AG04450 (cell line): ENCODE data around the gene CDH5. TPM values are rescaled to one million over a fixed set of nuclear protein-coding genes. Genes with fewer than 3 reads are reported as not detected.

Experiments
- CTCF ChIA-PET: fragments of 300-600, 350-600 bp; formaldehyde crosslinking; extraction: SDS; loops from one replicate; lab custom pipeline; 2022; ENCODE audit warnings: antibody characterized with exemption, inconsistent platforms; lab: Charles Lee
- POLR2A ChIA-PET: fragments of 350-600 bp; formaldehyde crosslinking; extraction: SDS; loops from one replicate; lab custom pipeline; 2021; ENCODE audit warnings: antibody characterized with exemption, inconsistent platforms; lab: Yijun Ruan, JAX
- DNase-seq: peaks from one replicate; pipeline ENCODE4 v3.0.0-alpha.2; 2011; ENCODE audit warnings: low read depth, low spot score
- H3K27ac ChIP-seq: one replicate; pipeline ENCODE4 v1.5.1; 2012; ENCODE audit warnings: low read depth, low read length, control low read depth
- H3K27me3 ChIP-seq: one replicate; pipeline ENCODE4 v1.6.0; 2012; ENCODE audit warnings: low read length; ENCODE audit not compliant: control insufficient read depth, insufficient read depth
- H3K4me3 ChIP-seq: 2 replicates; pipeline ENCODE4 v1.5.1; 2011; ENCODE audit warnings: mild to moderate bottlenecking, low read depth, low read length, control low read depth
- H3K9me3 ChIP-seq: 2 replicates; pipeline ENCODE4 v1.5.1; 2012; ENCODE audit warnings: low read length; ENCODE audit not compliant: control insufficient read depth, insufficient read depth
- polyA plus RNA-seq: library from polyadenylated mRNA; depleted of rRNA; stranded (reverse); fragments of >200 nt; gene quantifications from 2 replicates; pipeline ENCODE4 v1.2.3, GENCODE V29; 2011
- TF ChIP-seq, protein P1 (sequence below): IDR thresholded peaks from 2 replicates; pipeline ENCODE4 v1.5.1; 2011; ENCODE audit warnings: low read depth, low read length, control low read depth, inconsistent platforms

The CDH5 gene
- polyA plus RNA-seq, 1 experiment = not detected

DNA sequence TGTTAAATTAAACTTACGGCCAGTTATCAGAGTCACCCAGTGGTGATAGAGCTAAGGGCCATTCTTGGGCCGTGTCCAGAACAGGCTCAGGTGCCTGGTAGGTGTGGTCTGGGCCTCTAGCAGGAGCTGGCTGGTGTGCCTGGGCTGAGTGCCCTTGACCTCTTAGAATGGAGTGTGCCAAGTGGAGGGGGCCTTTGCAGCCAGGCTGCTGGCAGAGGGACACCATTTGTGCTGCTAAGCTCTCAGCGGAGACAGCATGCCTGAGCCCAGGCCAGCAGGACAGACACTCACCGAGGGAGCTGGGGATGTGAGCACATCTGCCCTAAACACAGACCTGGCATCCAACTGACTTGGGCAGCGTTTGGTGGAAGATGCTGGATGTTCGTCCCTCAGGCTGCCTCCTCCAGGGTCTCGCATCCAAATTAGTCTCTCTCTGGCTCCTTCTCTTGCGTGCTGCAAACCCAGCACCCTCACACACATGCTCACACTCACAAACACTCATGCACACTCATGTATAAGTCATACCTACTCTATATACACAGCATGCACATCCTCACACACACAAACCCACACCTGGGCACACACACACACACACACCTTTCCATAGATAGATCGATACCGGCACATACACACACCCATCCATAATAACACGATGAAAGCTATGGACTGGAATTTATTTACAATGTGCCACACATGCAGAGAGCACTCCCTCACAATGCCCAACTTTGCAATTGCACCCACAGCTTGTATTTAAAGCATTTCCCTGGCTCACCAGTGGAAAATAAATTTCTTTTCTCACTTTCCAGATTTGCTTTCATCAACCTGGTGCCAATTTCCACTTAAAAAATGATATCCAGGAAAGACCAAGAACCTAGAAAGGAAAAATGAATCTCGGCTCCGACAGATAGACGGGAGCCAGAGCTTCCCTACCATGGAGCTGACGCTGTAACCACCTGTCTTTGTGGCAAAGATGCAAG, 33.6 kb upstream of the CDH5 start:
- no peak overlapping the region for H3K27ac ChIP-seq
- ChIA-PET POLR2A (interaction anchor here (0.5 kb wide), 1 partner anchor 785 kb away, joined by 3 read pairs; no protein-coding TSS in a partner anchor), CTCF (interaction anchor here (0.8 kb wide), 1 partner anchor 25 kb away, joined by 4 read pairs; no protein-coding TSS in a partner anchor)
- H3K9me3 ChIP-seq = peaks cover 10% of the 10 kb centered on the region; the same call in 1 of the 2 replicates
- DNase-seq = no peak
- TF ChIP-seq, protein P1, sequence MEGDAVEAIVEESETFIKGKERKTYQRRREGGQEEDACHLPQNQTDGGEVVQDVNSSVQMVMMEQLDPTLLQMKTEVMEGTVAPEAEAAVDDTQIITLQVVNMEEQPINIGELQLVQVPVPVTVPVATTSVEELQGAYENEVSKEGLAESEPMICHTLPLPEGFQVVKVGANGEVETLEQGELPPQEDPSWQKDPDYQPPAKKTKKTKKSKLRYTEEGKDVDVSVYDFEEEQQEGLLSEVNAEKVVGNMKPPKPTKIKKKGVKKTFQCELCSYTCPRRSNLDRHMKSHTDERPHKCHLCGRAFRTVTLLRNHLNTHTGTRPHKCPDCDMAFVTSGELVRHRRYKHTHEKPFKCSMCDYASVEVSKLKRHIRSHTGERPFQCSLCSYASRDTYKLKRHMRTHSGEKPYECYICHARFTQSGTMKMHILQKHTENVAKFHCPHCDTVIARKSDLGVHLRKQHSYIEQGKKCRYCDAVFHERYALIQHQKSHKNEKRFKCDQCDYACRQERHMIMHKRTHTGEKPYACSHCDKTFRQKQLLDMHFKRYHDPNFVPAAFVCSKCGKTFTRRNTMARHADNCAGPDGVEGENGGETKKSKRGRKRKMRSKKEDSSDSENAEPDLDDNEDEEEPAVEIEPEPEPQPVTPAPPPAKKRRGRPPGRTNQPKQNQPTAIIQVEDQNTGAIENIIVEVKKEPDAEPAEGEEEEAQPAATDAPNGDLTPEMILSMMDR = no peak
- H3K4me3 ChIP-seq = no peak overlapping the region
- H3K27me3 ChIP-seq = peaks cover 54% of the 10 kb centered on the region

DNA sequence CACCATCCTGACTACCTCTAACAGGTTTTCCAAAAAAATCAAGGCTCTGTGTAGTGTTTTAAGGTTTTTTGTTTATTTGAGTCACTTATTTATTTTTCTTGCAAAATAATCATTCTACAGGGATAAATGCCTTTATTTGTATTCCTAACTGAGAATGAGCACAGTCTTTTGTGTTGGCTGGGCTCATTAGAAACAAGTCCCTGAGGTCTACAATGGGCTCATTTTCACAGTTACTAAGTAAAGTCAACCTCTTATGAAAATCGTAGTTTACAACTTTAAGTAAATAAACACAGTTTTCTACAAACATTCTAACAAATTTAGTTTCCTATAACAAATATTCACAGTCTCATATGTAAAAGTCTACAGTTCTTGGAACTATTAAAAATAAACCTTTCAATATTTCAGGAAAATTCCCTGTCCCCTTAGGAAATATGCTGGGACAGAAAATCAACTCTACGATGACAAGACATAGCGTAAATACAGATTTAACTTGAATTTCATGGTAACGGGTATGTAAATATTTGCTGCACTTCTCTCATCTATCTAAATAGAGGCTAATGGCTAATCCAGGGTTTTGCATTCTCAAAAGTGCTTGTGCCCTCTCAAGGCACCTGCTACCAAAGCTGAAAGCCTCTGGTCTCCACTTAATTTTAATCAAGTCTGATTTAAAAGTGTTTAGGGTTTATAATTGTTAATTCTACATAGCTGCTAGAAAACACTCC, 31.5 kb upstream of the CDH5 start:
- ChIA-PET POLR2A (no interaction called here), CTCF (interaction anchor here (0.9 to 1.9 kb wide), 3 partner anchors 10 to 181 kb away, joined by 3 to 21 read pairs (median 7); no protein-coding TSS in a partner anchor)
- DNase-seq = no peak
- Histone ChIP-seq H3K9me3 (peaks cover 16% of the 10 kb centered on the region; the same call in 1 of the 2 replicates), H3K27me3 (peaks cover 55% of the 10 kb centered on the region), H3K4me3 (no peak overlapping the region), H3K27ac (no peak overlapping the region)
- TF ChIP-seq, protein P1 = no peak

GRCh38 chr16:66335704-66336329, 30.7 kb upstream of the CDH5 start:
- ChIA-PET CTCF (interaction anchor here (0.9 to 1.9 kb wide), 5 partner anchors 9 to 180 kb away, joined by 3 to 21 read pairs (median 6); no protein-coding TSS in a partner anchor), POLR2A (no interaction called here)
- peak; percentile 60 for DNase-seq
- Histone ChIP-seq H3K27ac (no peak overlapping the region), H3K27me3 (peaks cover 55% of the 10 kb centered on the region), H3K9me3 (peaks cover 16% of the 10 kb centered on the region; the same call in 1 of the 2 replicates), H3K4me3 (no peak overlapping the region)
- TF ChIP-seq, protein P1 = no peak

DNA sequence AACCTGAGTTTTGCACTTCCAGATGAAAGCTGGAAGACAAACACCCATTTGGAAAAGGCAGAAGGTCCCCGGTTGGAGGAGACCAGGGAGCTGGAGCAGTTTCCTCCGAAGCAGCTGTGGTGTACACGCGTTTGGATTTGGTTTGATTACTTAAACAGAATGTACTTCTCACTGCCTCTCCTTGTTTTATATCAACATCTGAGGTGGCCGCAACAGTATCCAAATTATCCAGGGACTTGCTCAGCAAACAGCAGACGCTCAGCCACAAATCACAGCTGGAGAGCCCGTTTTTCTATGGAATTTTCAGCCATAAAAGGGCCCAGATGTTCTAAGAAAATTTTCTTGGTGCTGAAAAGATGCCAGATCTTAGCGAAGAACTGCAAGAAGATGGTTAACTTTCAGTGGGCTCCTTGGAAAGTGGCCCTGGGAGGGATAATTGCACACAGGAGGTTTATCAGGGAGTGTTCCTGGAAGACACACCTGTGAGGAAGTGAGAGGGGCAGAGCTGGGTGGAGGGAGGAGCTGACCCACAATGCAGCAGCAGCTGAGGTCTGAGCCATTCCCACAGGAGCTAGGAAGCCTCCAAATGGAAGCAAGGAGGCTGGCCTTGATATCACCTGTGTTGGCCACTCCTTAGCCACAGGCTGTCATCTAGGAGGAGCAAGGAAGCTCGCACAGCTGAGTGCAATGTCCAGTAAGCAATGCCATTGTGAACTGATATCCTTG, 28.9 kb upstream of the CDH5 start:
- peak; percentile 18 for DNase-seq
- ChIA-PET CTCF (interaction anchor here (1.4 kb wide), 1 partner anchor 64 kb away, joined by 3 read pairs; no protein-coding TSS in a partner anchor), POLR2A (no interaction called here)
- Histone ChIP-seq H3K4me3 (no peak overlapping the region), H3K9me3 (peaks cover 16% of the 10 kb centered on the region; the same call in 1 of the 2 replicates), H3K27me3 (peaks cover 54% of the 10 kb centered on the region), H3K27ac (no peak overlapping the region)
- TF ChIP-seq, protein P1 = no peak
